Measurements from ENCODE around the gene FSCN2. TPM values are rescaled to one million over a fixed set of nuclear protein-coding genes. Genes with fewer than 3 reads are reported as not detected.

The FSCN2 gene
- total and polyA plus RNA-seq, 2 donors (not counting 3 experiments of a cell fraction or from before 2014, with no cell fraction given) = 0.32 to 0.71 TPM

GRCh38 chr17:81492202-81492601 is 36.0 kb upstream of the FSCN2 start:
- Histone ChIP-seq H4K20me1 (replicated peaks; ENCODE audit: control insufficient read depth, extremely low read depth, insufficient read depth, low read length) (no peaks in the 10 kb centered on the region), H3K4me1 (ENCODE audit: control insufficient read depth, extremely low read depth, insufficient read depth, low read length) (peaks cover 6% of the 10 kb centered on the region), H3K4me2 (ENCODE audit: insufficient read depth, low read length) (no peak overlapping the region), H3K9me1 (replicated peaks; ENCODE audit: control insufficient read depth, extremely low read depth, insufficient read depth, low read length) (no peaks in the 10 kb centered on the region), H3K4me3 (replicated peaks in 1 of 3; ENCODE audit: insufficient read depth in 1 of 3, low read depth in 1 of 3, low read length in 3 of 3) (no peak overlapping the region), H3K9me3 (replicated peaks; ENCODE audit: control insufficient read depth, insufficient read depth, low read length) (no peaks in the 10 kb centered on the region), H2AFZ (ENCODE audit: low read depth, low read length) (no peak overlapping the region), H3K79me2 (ENCODE audit: control insufficient read depth, insufficient read depth, low read length) (no peaks in the 10 kb centered on the region), H3K27me3 (ENCODE audit: control insufficient read depth in 2 of 2, insufficient read depth in 2 of 2, low read length in 2 of 2) (peaks cover 6 to 12% of the 10 kb centered on the region in 2 experiments), H3K27ac (ENCODE audit: insufficient read depth, low read depth, low read length) (no peak overlapping the region), H3K9ac (replicated peaks; ENCODE audit: extremely low read depth, insufficient read depth, low read length) (no peak overlapping the region), H3K36me3 (ENCODE audit: control insufficient read depth in 2 of 2, extremely low read depth in 1 of 2, insufficient read depth in 2 of 2, low read length in 2 of 2) (no peaks in the 10 kb centered on the region)
- ChIA-PET POLR2A (interaction anchor here (0.6 kb wide), 1 partner anchor 95 kb away, joined by 5 read pairs; no protein-coding TSS in a partner anchor), CTCF (interaction anchor here (1.2 to 1.3 kb wide), 2 partner anchors 7 to 8 kb away, joined by 3 read pairs; no protein-coding TSS in a partner anchor)
- DNase-seq (ENCODE audit: low read depth, low spot score) (no peak), FAIRE-seq (no peak)
- BruUV-seq (replicated peaks) = no TSS peak
- intact Hi-C loops (cut with micrococcal nuclease) = no loop called here
- TF ChIP-seq EZH2 (IDR thresholded peaks at IDR 0.05; ENCODE audit: borderline replicate concordance, low read depth, low read length, severe bottlenecking) = no peak
- no peak for TF ChIP-seq JUN (IDR thresholded peaks at IDR 0.05; ENCODE audit: borderline replicate concordance, insufficient read depth, insufficient read length, low read depth)
- no peak for TF ChIP-seq MAX (IDR thresholded peaks at IDR 0.05; ENCODE audit: insufficient read depth, insufficient read length)
- TF ChIP-seq FOS (IDR thresholded peaks at IDR 0.05; ENCODE audit: borderline replicate concordance, insufficient read depth, low read length) = no peak
- no peak for TF ChIP-seq CTCF (IDR thresholded peaks at IDR 0.05; ENCODE audit: extremely low read depth in 1 of 2, insufficient read depth in 1 of 2, low read depth in 1 of 2, low read length in 2 of 2)
- TF ChIP-seq GATA2 (IDR thresholded peaks at IDR 0.05; ENCODE audit: insufficient read depth, insufficient read length, low read depth, low read length) = no peak
- TF ChIP-seq POLR2A (IDR thresholded peaks at IDR 0.05; ENCODE audit: low read depth, low read length) = no peak
- no peak for TF ChIP-seq POLR2AphosphoS5 (IDR thresholded peaks at IDR 0.05; ENCODE audit: insufficient read depth, low read depth, low read length)
- no peak for TF ChIP-seq MYC (IDR thresholded peaks at IDR 0.05; ENCODE audit: low read depth, low read length)
- dilution Hi-C loops (cut with MboI; ENCODE audit: extremely low pct_ligation_motif_present, low sequenced_read_pairs) = no loop called here

Data from endothelial cell of umbilical vein (primary cell).